Skeletal muscle satellite cell (primary cell): ENCODE measurements around the gene NUP37.

ENCODE experiments used
- H3K27me3 ChIP-seq: 2 replicates; pipeline ENCODE4 v1.7.0; 2013; ENCODE audit warnings: low read length; ENCODE audit not compliant: control insufficient read depth, insufficient read depth
- H3K36me3 ChIP-seq: 2 replicates; pipeline ENCODE4 v1.7.0; 2013; ENCODE audit warnings: mild to moderate bottlenecking, control low read depth, low read length; ENCODE audit not compliant: insufficient read depth
- H3K4me1 ChIP-seq: 2 replicates; pipeline ENCODE4 v1.7.0; 2013; ENCODE audit warnings: low read length; ENCODE audit not compliant: control insufficient read depth, insufficient read depth
- H3K4me2 ChIP-seq: 2 replicates; pipeline ENCODE4 v1.7.0; 2013; ENCODE audit warnings: mild to moderate bottlenecking, low read length
- H3K4me3 ChIP-seq: 2 replicates; pipeline ENCODE4 v1.7.0; 2013; ENCODE audit warnings: low read length
- H3K9ac ChIP-seq: 2 replicates; pipeline ENCODE4 v1.7.0; 2013; ENCODE audit warnings: mild to moderate bottlenecking, low read depth, low read length, moderate library complexity
- H3K9me3 ChIP-seq: replicated peaks from 2 replicates; pipeline ENCODE4 v1.7.0; 2013; ENCODE audit warnings: mild to moderate bottlenecking, control low read depth, low read length

The NUP37 gene

GRCh38 chr12:102053062-102053349 lies 66.9 kb downstream of the NUP37 start:
- Histone ChIP-seq H3K27me3 (no peaks in the 10 kb centered on the region), H3K9me3 (no peaks in the 10 kb centered on the region), H3K4me1 (no peaks in the 10 kb centered on the region), H3K4me3 (no peak overlapping the region), H3K9ac (no peak overlapping the region), H3K4me2 (no peak overlapping the region), H3K36me3 (peaks cover 29% of the 10 kb centered on the region)

GRCh38 chr12:102052192-102053061 lies 67.5 kb downstream of the NUP37 start:
- Histone ChIP-seq H3K9ac (no peak overlapping the region), H3K4me3 (no peak overlapping the region), H3K9me3 (no peaks in the 10 kb centered on the region), H3K4me2 (no peak overlapping the region), H3K36me3 (peaks cover 29% of the 10 kb centered on the region), H3K27me3 (no peaks in the 10 kb centered on the region), H3K4me1 (no peaks in the 10 kb centered on the region)

GRCh38 chr12:102051431-102051965 lies 68.4 kb downstream of the NUP37 start:
- no peaks in the 10 kb centered on the region for H3K4me1 ChIP-seq
- H3K36me3 ChIP-seq = peaks cover 21% of the 10 kb centered on the region

GRCh38 chr12:102050660-102051430 lies 69.1 kb downstream of the NUP37 start:
- Histone ChIP-seq H3K9me3 (no peaks in the 10 kb centered on the region), H3K9ac (no peak overlapping the region), H3K4me2 (no peak overlapping the region), H3K36me3 (peaks cover 23% of the 10 kb centered on the region), H3K27me3 (no peaks in the 10 kb centered on the region), H3K4me1 (no peaks in the 10 kb centered on the region), H3K4me3 (no peak overlapping the region)

More at GRCh38 chr12:102051431-102051965, 68.4 kb downstream of the NUP37 start:
- H3K27me3 ChIP-seq = no peaks in the 10 kb centered on the region
- no peaks in the 10 kb centered on the region for H3K9me3 ChIP-seq
- no peak overlapping the region for H3K4me3 ChIP-seq
- H3K9ac ChIP-seq = no peak overlapping the region
- H3K4me2 ChIP-seq = no peak overlapping the region

GRCh38 chr12:102043928-102044327 lies 76.0 kb downstream of the NUP37 start:
- H3K9me3 ChIP-seq = no peaks in the 10 kb centered on the region
- peaks cover 30% of the 10 kb centered on the region for H3K36me3 ChIP-seq
- no peak overlapping the region for H3K4me2 ChIP-seq
- H3K9ac ChIP-seq = no peak overlapping the region
- H3K27me3 ChIP-seq = no peaks in the 10 kb centered on the region
- H3K4me3 ChIP-seq = no peak overlapping the region
- H3K4me1 ChIP-seq = no peaks in the 10 kb centered on the region

GRCh38 chr12:102033991-102034745 lies 85.7 kb downstream of the NUP37 start:
- H3K9ac ChIP-seq = no peak overlapping the region
- no peaks in the 10 kb centered on the region for H3K9me3 ChIP-seq
- H3K4me3 ChIP-seq = no peak overlapping the region
- H3K4me2 ChIP-seq = no peak overlapping the region
- H3K27me3 ChIP-seq = no peaks in the 10 kb centered on the region
- H3K4me1 ChIP-seq = no peaks in the 10 kb centered on the region
- H3K36me3 ChIP-seq = peaks cover 11% of the 10 kb centered on the region

- Histone ChIP-seq H3K4me3 (no peak overlapping the region), H3K9ac (no peak overlapping the region), H3K4me1 (no peaks in the 10 kb centered on the region), H3K4me2 (no peak overlapping the region), H3K9me3 (no peaks in the 10 kb centered on the region), H3K36me3 (peaks cover 9% of the 10 kb centered on the region), H3K27me3 (no peaks in the 10 kb centered on the region)
Observed at GRCh38 chr12:102031852-102032251, 88.1 kb downstream of the NUP37 start.

- no peak overlapping the region for H3K9ac ChIP-seq
- H3K9me3 ChIP-seq = no peaks in the 10 kb centered on the region
- H3K4me1 ChIP-seq = no peaks in the 10 kb centered on the region
- peaks cover 11% of the 10 kb centered on the region for H3K36me3 ChIP-seq
- H3K4me2 ChIP-seq = no peak overlapping the region
- H3K4me3 ChIP-seq = no peak overlapping the region
- no peaks in the 10 kb centered on the region for H3K27me3 ChIP-seq
Observed at GRCh38 chr12:102029141-102029540, 90.8 kb downstream of the NUP37 start.

- H3K9me3 ChIP-seq = no peaks in the 10 kb centered on the region
Observed at GRCh38 chr12:102026728-102027127, 93.2 kb downstream of the NUP37 start.

GRCh38 chr12:102024765-102025164 lies 95.1 kb downstream of the NUP37 start:
- Histone ChIP-seq H3K36me3 (peaks cover 21% of the 10 kb centered on the region), H3K9me3 (no peaks in the 10 kb centered on the region), H3K4me1 (no peaks in the 10 kb centered on the region), H3K4me2 (no peak overlapping the region), H3K4me3 (no peak overlapping the region), H3K27me3 (no peaks in the 10 kb centered on the region), H3K9ac (no peak overlapping the region)

More at GRCh38 chr12:102026728-102027127, 93.2 kb downstream of the NUP37 start:
- Histone ChIP-seq H3K4me1 (no peaks in the 10 kb centered on the region), H3K4me2 (no peak overlapping the region), H3K36me3 (peaks cover 21% of the 10 kb centered on the region), H3K9ac (no peak overlapping the region), H3K4me3 (no peak overlapping the region), H3K27me3 (no peaks in the 10 kb centered on the region)

- H3K4me1 ChIP-seq = no peaks in the 10 kb centered on the region
- no peak overlapping the region for H3K4me3 ChIP-seq
- H3K4me2 ChIP-seq = no peak overlapping the region
- no peaks in the 10 kb centered on the region for H3K9me3 ChIP-seq
- H3K9ac ChIP-seq = no peak overlapping the region
- no peaks in the 10 kb centered on the region for H3K27me3 ChIP-seq
- H3K36me3 ChIP-seq = peaks cover 20% of the 10 kb centered on the region
Observed at GRCh38 chr12:102023343-102023930, 96.5 kb downstream of the NUP37 start.
